GM03348 (cell line): Measurements from ENCODE around the gene GNPAT.

ENCODE experiments used
- DNase-seq: peaks from one replicate; pipeline ENCODE4 v3.0.0; 2012; ENCODE audit warnings: low spot score

Gene GNPAT

DNA sequence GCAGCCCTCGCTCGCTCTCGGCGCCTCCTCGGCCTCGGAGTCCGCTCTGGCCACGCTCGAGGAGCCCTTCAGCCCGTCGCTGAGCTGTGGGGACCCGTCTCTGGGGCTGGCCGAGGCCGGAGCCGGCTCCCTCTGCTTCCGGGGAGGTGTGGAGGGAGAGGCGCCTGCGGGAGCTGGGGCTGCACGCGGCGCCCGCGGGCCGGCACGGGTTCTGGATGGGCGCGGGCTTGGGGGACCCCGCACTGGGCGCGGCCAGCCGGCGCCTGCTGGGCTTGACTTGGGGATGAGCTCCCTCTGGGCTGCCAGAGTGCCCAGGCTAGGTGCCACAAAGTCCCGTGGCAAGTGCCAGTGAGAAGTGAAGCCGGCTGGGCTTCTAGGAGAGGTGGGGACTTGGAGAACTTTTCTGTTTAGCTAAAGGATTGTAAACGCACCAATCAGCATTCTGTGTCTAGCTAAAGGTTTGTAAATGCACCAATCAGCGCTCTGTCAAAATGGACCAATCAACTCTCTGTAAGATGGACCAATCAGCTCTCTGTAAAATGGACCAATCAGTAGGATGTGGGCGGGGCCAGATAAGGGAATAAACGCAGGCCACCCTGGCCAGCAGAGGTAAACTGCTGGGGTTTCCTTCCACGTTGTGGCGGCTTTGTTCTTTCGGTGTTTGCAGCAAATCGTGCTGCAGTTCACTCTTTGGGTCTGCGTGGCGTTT, 76.4 kb downstream of the GNPAT start:
- no peak for DNase-seq

DNA sequence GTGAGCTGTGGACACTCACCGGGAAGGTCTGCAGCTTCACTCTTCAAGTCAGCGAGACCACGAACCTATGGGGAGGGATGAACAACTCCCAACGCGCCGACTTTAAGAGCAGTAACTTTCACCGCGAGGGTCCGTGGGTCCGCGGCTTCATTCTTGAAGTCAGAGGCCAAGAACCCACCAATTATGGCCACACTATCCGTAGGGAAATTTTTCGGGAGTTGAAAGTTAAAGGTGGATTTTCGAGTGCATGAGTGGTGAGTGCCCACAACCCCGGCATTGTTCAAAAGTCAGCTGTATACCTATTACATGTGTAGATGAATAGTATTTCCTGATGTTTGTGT, 77.0 kb downstream of the GNPAT start:
- DNase-seq = no peak

DNA sequence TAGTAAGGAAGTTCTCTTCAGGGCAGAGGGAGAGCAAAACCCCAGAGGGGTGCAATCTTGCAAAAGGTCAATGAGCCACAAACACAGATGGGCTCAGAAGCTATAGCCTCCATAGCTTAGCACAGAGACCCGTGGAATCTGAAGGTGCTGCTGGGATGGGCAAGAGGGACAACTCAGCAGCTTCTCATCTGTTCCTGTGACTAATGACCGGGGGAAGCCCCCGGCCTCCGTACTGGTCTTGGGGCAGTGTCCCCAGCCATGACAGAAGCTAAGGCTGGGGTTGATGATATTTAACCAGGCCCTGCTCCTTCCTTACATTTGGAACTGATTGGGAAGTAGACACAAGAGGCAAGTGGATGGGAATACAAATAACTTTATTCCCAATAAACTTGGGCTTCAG, 77.6 kb downstream of the GNPAT start:
- DNase-seq = no peak

DNA sequence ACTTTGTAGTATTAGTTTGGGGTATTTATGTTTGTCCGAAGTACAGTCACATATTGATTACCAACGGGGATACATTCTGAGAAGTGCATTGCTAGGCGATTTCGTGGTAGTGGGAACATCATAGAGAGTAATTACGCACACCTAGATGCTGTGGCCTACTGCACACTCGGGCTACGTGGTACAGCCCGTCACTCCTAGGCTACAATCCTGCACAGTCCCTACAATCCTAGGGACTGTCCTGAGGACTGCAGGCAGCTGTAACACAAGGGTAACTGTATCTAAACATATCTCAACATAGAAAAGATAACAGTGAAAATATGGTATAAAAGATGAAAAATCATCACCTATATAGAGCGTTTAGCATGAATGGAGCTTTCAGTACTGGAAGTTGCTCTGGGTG, 78.1 kb downstream of the GNPAT start:
- no peak for DNase-seq

DNA sequence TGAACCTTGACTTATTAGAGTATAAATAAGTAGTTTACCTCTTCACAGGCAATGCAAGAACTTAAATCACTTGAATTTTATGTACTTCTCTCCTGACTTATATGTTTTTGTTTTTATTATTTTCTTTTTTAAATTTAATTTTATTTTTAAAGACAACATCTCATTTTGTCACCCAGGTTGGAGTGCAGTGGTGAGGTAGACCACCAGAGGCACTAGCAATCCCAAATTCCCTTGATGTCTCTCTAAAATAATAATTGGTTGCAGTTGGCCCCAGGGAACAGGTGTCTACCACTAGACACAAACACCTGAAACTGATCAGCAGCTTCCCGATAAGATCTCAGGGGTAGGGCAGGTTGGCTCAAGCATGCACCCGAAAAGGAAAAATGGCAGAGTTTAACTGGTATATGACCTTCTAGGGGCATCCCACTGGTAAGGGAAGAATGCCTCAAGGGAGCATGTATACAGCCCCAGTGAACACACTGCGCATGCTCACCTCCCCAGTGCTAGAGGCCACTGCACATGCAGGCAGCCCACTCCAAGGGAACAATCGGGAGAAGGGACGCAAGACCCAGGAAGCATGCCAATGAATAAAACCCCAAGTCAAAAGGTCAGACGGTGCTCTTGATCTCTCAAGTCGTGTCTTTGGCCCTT, 82.0 kb downstream of the GNPAT start:
- DNase-seq = no peak

DNA sequence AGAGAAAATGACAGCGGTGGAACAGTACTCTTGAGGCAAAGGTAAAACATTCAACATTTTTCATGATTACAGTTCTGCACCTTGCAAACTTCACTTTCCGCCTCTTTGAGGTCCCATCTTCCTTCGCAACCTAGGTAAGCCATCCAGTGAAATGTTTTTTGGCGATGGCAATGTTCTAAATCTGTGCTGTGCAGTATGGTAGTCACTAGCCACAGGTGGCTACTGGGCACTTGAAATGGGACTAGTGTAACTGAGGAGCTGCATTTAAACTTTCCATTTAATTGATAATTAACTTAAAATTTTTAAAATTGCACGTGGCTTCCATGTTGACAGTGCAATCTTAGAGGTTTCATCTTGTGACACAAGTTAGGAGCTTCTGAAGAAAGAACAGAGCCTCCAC, 83.6 kb downstream of the GNPAT start:
- DNase-seq = no peak

DNA sequence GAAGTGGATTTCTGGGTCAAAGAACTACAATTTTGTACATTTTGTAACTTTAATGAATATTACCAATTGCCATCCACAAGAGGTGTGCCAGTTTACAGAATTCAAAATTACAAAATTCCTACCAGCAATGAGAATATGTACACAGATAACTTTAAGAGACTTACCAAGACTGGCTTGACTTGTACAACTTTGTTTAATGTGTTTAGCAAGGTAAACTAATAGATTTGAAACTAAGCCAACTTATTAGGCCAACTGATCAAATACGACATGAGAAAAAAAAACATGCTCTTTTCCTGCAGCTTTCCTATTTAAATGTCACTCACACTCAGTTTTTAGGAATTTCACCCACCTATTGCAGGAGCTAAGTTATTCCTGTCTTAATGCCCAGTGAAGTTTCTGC, 85.2 kb downstream of the GNPAT start:
- DNase-seq = no peak
